Mesodermal cell (in vitro differentiated cells): ENCODE data around the gene MRAP.

Source experiments
- H3K27ac ChIP-seq: 2 replicates; pipeline ENCODE4 v1.7.0; 2013; ENCODE audit warnings: mild to moderate bottlenecking, low read depth, low read length, moderate library complexity; ENCODE audit not compliant: severe bottlenecking
- H3K36me3 ChIP-seq: 2 replicates; pipeline ENCODE4 v1.7.1; 2013; ENCODE audit warnings: mild to moderate bottlenecking, low read length, moderate library complexity; ENCODE audit not compliant: control insufficient read depth, insufficient read depth
- H3K4me1 ChIP-seq: one replicate; pipeline ENCODE4 v1.7.1; 2013; ENCODE audit warnings: mild to moderate bottlenecking, low read length; ENCODE audit not compliant: insufficient read depth, control insufficient read depth, poor library complexity, severe bottlenecking
- H3K4me3 ChIP-seq: 2 replicates; pipeline ENCODE4 v1.7.0; 2013; ENCODE audit warnings: low read length, control low read depth, mild to moderate bottlenecking; ENCODE audit not compliant: insufficient read depth, poor library complexity, severe bottlenecking; ENCODE audit errors: extremely low read depth
- H3K9me3 ChIP-seq: 2 replicates; pipeline ENCODE4 v1.7.1; 2013; ENCODE audit warnings: mild to moderate bottlenecking, low read length, moderate library complexity; ENCODE audit not compliant: control insufficient read depth
- WGBS, 2 experiments: methylation state at CpG; one replicate each; pipeline ENCODE4 v1.1.5; 2013; ENCODE audit warnings: missing lambda C conversion rate in 2 of 2; ENCODE audit not compliant: insufficient coverage in 2 of 2; 5-methylcytosine and 5-hydroxymethylcytosine counted together

Gene MRAP

GRCh38 chr21:32322103-32322502, 23.4 kb downstream of the MRAP start:
- Histone ChIP-seq H3K36me3 (peaks cover 95% of the 10 kb centered on the region), H3K4me3 (no peak overlapping the region), H3K4me1 (no peaks in the 10 kb centered on the region), H3K27ac (no peak overlapping the region), H3K9me3 (no peaks in the 10 kb centered on the region)
- 93 to 94% methylated on average over 11 of the region's 12 CpGs for WGBS, 2 experiments

- H3K4me3 ChIP-seq = no peak overlapping the region
- no peak overlapping the region for H3K27ac ChIP-seq
- no peaks in the 10 kb centered on the region for H3K9me3 ChIP-seq
- no peaks in the 10 kb centered on the region for H3K4me1 ChIP-seq
- 82 to 91% methylated on average over 10 of the region's 10 CpGs for WGBS, 2 experiments
- peaks cover 92% of the 10 kb centered on the region for H3K36me3 ChIP-seq
Observed at GRCh38 chr21:32322676-32323075, 24.0 kb downstream of the MRAP start.

GRCh38 chr21:32325706-32326105, 27.1 kb downstream of the MRAP start:
- H3K4me3 ChIP-seq = no peak overlapping the region
- peaks cover 6% of the 10 kb centered on the region for H3K4me1 ChIP-seq
- no peak overlapping the region for H3K27ac ChIP-seq
- no peaks in the 10 kb centered on the region for H3K9me3 ChIP-seq
- H3K36me3 ChIP-seq = peaks cover 71% of the 10 kb centered on the region
- WGBS, 2 experiments = 96 to 98% methylated on average over 5 of the region's 8 CpGs

GRCh38 chr21:32328595-32328994, 29.9 kb downstream of the MRAP start:
- H3K4me1 ChIP-seq = peaks cover 11% of the 10 kb centered on the region
- H3K4me3 ChIP-seq = no peak overlapping the region
- H3K9me3 ChIP-seq = peaks cover 4% of the 10 kb centered on the region
- peaks cover 62% of the 10 kb centered on the region for H3K36me3 ChIP-seq
- 86 to 100% methylated on average over 1 of the region's 3 CpGs for WGBS, 2 experiments
- no peak overlapping the region for H3K27ac ChIP-seq

- H3K4me1 ChIP-seq = peaks cover 11% of the 10 kb centered on the region
- WGBS, 2 experiments = 100% methylated on average over 1 to 2 of the region's 2 CpGs
- H3K9me3 ChIP-seq = peaks cover 4% of the 10 kb centered on the region
- H3K27ac ChIP-seq = peak overlapping the region; percentile 92
- H3K4me3 ChIP-seq = no peak overlapping the region
- peaks cover 62% of the 10 kb centered on the region for H3K36me3 ChIP-seq
Observed at GRCh38 chr21:32329331-32329730, 30.7 kb downstream of the MRAP start.

- Histone ChIP-seq H3K4me3 (no peak overlapping the region), H3K36me3 (peaks cover 62% of the 10 kb centered on the region), H3K27ac (peak overlapping the region; percentile 92), H3K4me1 (peaks cover 12% of the 10 kb centered on the region), H3K9me3 (peaks cover 4% of the 10 kb centered on the region)
- WGBS, 2 experiments = 80 to 100% methylated on average over 1 to 2 of the region's 3 CpGs
Observed at GRCh38 chr21:32329776-32330175, 31.1 kb downstream of the MRAP start.

- peak overlapping the region; percentile 92 for H3K27ac ChIP-seq
- 75 to 80% methylated on average over 1 to 4 of the region's 4 CpGs for WGBS, 2 experiments
- peaks cover 22% of the 10 kb centered on the region for H3K4me1 ChIP-seq
- H3K4me3 ChIP-seq = no peak overlapping the region
- H3K9me3 ChIP-seq = peaks cover 4% of the 10 kb centered on the region
- peaks cover 64% of the 10 kb centered on the region for H3K36me3 ChIP-seq
Observed at GRCh38 chr21:32330784-32331311, 32.2 kb downstream of the MRAP start.

- H3K4me3 ChIP-seq = no peak overlapping the region
- H3K4me1 ChIP-seq = peaks cover 22% of the 10 kb centered on the region
- 89 to 93% methylated on average over 6 of the region's 9 CpGs for WGBS, 2 experiments
- H3K9me3 ChIP-seq = peaks cover 4% of the 10 kb centered on the region
- H3K27ac ChIP-seq = peak overlapping the region; percentile 76
- H3K36me3 ChIP-seq = peaks cover 61% of the 10 kb centered on the region
Observed at GRCh38 chr21:32331444-32332305, 33.0 kb downstream of the MRAP start.

GRCh38 chr21:32332463-32332951, 33.9 kb downstream of the MRAP start:
- peaks cover 22% of the 10 kb centered on the region for H3K4me1 ChIP-seq
- H3K9me3 ChIP-seq = peaks cover 4% of the 10 kb centered on the region
- 83% methylated on average over 1 of the region's 1 CpG; no CpG with 5 or more reads in 1 of the 2 experiments for WGBS, 2 experiments
- no peak overlapping the region for H3K27ac ChIP-seq
- no peak overlapping the region for H3K4me3 ChIP-seq
- peaks cover 67% of the 10 kb centered on the region for H3K36me3 ChIP-seq

GRCh38 chr21:32333953-32334673, 35.5 kb downstream of the MRAP start:
- Histone ChIP-seq H3K36me3 (peaks cover 72% of the 10 kb centered on the region), H3K4me1 (peaks cover 22% of the 10 kb centered on the region), H3K27ac (no peak overlapping the region), H3K9me3 (peaks cover 4% of the 10 kb centered on the region), H3K4me3 (no peak overlapping the region)
- 90 to 91% methylated on average over 8 to 9 of the region's 19 CpGs for WGBS, 2 experiments
